GM19025 (cell line): Measurements from ENCODE around the gene CPO.

ENCODE experiments used
- ATAC-seq: cut with Tn5 transposase; IDR thresholded peaks from one replicate; pipeline ENCODE4 v1.9.1; 2021; ENCODE audit warnings: mild to moderate bottlenecking, low read depth, moderate library complexity; ENCODE audit not compliant: unreplicated experiment

Gene CPO

DNA sequence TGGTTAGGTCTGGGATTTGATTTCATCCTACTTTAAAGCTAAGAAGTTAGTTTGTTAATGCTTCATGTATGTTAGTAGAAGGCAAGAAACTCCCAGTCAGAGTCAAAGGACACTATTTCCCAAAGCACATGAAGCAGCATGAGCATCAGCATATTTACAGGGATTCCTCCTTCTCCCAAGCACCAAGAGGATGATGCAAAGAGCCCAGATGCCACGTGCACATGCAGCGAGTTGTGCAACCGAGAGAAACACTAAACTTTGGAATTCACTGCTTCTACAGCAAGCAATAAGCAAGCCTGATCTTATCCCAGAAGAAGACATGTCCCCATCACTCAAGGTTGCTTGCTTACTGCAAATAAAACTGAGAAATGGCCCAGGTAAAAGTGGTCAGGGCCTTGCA is 32.5 kb downstream of the CPO start:
- no peak for ATAC-seq

DNA sequence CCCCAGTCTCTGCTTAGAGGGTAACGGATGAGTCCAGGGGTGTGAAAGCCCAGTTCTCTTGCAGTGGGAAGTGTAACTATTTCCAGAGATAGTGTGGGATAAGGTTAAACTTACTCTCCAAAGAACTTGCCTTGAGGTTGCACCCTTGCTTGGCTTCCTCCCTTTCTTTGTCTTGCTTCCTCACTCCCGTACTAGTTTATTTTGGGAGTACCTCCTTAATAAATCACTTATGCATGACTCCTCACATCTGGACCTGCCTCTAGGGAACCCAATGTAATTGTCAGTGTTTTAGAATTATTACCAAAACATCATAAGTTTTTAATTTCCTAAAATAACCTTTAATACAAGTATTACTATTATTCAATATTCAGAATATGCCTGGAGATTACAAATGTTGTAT is 35.2 kb downstream of the CPO start:
- ATAC-seq = no peak

DNA sequence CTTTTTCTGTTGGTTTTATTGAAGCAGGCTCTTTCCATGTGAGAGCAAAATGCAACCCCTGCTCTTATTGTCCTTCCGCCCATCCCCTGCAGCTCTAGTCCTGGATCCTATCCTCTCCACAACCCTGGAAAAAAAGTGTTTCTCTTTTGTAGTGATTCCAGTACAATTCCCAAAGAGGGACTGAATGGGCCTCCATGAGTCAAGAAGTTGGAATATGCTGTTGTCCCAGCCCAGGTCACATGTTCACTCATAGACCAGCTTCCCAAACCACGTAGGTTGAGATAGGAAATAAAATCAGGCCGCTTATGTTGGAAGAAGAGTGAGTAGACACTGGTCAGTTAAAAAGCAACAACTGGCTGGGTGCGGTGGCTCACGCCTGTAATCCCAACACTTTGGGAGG is 39.4 kb downstream of the CPO start:
- no peak for ATAC-seq

DNA sequence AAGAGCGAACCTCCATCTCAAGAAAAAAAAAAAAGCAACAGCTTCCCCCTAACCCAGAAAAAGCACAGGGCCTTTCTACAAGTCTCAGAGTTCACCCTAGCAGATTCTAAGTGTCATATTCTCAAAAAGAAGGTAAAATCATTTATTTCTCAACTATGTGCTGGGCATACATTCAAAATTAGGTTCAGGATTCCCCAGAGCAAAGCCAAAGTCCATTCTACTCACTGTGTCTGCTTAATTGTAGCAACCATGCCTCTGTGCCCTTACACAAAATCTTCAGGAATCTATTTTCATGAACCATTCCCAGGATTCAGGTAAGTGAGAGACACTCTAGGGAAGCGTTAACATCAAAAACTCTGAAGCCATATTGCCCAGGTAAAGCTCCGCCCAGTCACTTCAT is 40.0 kb downstream of the CPO start:
- ATAC-seq = no peak

DNA sequence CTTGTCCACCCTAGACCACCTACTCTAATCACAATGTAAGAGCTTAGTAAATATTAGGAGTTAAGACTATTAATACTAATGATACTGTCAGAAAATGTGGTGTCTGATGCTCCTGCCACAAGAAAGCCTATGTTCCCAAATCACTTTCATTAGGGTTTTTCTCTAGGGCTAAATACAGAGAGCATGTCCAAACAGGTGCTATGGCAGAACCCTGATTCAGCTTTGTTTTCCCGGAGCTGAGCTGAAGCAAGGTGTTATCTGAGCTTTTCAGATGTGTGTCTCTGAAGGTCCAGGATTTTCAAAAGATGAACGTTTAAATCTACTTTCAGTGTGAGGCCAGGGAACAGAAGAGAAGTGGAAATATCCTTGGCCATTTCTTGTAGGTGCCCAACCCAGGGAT is 40.6 kb downstream of the CPO start:
- ATAC-seq = no peak

DNA sequence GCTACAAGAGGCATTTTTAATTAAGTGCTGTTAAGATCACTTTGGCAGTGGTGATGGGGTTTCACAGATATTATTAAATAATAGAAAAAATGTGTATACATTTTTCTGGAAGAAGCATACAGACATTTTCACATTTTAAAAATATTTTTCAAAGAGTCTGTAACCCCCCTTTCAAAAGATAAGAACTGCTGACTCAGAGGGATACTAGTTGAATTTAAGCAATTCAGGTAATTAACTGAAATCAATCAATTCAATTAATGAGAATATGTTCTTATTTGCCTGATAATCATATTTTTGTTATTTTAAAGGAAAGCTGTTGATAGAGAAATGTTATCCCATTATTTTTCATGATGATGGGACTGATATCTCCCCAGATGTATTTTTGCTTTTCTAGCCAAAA is 41.1 kb downstream of the CPO start:
- ATAC-seq = no peak

DNA sequence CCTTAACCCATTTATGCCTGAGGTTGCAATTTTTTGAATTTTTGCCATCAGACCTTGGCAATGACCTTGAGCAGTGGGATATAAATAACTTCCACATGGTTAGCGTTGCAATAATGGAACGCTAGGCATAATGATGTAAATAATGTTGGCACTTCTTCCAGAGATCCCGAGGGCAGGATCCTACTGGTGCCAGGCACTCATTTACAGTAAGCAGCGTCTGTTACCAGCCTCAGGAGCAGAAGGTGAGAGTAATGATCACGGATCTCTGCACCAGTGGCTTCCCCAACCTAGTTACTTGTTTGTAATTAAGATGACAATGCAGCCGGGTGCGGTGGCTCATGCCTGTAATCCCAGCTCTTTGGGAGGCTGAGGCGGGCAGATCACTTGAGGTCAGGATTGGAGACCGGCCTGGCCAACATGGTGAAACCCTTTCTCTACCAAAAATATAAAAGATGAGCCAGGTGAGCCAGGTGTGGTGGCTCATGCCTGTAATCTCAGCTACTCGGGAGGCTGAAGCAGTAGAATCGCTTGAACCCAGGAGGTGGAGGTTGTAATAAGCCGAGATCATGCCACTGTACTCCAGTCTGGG is 41.9 kb downstream of the CPO start:
- no peak for ATAC-seq

DNA sequence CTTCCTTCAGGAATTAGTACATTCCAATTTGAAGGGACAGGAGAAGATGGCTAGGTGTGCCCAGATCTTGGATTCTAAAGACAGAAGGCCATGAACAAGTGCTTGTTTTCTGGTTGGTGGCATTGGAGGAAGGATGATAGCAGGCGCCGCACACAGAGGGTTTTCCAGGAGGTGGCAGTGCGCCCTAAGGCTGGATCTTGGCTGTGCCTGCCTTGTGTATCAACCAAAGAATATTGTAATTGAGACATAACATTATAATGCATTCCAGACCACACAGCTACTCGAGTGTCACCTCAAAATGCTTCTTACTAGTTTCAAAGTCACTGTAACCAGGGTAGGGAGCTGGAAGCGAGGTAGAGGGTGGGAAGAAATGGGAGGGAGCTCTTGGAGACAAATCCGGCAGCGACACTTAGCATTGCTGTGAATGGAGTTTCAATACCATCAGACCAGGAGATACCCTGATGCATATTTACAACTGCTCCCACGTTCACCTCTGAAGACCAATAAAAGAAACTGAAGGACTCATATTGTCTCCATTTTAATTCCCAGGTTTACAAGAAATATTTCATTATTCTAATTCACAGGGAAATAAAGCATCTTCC is 42.5 kb downstream of the CPO start:
- no peak for ATAC-seq

DNA sequence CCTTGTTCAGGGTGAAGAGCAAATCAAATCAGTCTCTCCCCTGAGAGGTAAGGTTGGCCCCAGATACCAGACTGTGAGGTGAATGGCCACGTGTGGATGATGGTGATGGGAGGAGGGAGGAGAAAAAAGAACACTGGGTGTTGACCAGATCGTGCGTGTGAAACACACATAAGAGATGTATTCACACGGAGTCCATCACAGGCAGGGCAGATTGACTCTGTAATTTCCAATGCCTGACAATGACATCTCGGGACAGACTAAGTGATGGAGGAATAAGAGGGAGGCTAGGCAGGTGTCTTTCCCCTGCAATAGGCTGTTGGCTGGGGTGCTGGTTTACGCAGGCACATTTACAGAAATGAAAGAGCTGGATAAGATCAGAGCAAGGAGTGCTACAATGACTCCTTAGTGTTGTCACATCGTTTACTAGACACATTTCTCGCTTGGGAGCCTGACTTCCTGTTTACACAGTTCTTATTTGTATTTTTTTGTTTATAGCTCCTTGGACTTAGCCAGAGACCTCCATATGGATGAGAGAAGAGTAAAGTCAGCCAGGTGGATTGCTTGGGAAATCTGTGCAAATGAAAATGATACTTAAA is 43.1 kb downstream of the CPO start:
- ATAC-seq = no peak

DNA sequence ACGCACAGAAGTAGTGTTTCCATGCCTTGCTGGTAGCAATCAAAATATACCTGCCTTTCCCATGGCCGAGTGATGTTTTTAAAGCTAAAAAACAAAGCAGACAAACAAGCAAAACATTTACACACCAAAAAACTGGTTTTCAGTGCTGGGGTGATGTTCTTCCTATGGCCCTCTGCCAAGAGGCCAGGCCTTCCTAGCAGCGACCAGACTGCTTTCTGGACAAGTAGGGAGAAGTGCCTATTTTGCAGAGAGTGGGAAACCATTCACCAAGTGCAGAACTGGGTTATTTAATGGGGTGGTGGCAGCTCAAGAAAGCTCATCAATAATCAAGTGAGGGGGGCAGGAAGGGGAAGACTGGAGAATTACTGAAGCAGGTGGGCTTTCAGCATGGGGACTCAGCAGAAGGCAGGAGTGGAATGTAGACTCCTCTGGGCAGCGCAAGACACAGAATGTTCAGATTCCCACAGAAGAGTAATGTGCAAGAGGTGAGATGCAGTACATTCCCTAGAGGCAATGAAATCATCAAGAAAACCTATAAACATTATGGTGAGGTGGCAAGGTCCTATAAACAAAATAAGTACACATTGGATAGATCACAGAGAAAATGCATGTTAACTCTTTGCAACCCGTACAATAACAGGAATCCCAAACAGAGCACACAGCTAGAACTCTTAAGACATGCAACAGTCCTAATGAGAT is 44.0 kb downstream of the CPO start:
- no peak for ATAC-seq

DNA sequence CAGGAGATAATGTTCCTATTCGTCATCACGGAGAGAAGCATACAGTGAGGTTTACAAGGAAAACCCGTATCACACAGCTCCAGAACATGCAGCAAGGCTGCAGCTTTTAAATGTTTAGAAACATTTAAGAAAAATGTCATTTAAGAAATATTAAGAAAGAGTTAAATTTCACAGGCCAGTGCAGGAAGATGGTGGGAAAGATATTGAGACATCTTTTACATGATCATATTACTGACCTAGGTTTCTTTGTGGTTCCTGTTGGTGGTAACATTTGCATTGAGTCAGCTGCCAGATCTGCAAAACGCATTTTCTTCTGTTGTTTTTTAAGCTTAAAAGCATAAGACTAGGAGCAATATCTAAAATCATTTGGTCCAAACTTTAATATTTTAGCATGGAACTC is 44.9 kb downstream of the CPO start:
- no peak for ATAC-seq

DNA sequence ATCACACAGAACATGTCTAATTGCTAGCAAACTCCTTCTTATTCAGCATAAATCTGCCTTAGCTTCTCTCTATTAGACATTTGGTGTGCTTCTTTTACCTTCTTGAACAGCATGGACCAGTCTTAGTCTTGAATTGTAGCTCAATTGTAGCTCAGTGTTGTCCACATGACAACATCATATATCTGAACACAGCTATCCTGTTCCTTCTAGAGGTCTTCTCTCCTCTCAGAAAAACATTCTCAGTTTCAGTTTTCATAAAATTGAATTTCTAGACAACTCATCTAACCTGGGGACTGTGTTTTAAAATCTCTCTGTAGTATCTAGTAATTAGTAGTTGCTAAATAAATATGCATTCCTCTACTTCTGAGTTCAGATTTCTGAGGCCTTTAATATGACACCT is 47.6 kb downstream of the CPO start:
- no peak for ATAC-seq

DNA sequence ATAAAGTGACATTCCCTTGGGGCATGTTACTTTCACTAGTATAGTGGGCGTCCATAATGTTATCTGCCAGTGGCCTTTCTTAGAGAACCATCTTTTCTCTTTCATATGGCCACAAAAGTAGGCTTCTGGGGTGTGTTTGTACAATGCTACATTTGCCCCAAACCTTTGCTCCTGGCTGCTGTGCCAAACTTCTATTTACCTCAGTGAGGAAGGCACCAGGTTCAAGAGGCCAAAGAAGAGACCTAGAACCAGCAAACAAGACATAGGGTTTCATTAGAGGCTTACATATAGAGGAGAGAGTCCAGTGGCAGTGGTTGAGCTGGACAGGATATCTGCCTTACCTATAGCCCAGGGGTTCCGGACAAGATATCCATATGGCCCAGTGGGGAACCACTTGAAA is 48.5 kb downstream of the CPO start:
- no peak for ATAC-seq

DNA sequence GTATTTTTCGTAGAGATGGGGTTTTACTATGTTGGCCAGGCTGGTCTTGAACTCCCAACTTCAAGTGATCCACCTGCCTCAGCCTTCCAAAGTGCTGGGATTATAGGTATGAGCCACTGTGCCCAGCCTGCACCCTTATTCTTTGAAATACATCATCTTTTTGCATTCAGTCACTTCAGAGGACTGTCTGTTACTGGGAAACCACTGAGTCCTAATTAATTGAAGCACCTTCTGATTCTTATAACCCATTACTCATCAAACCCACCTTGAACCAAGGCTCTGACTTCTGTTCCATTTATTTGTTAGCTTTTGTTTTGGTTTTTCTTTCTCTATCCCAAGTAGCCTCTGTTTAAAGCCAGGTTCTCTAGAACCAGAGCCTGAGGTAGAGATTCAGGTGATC is 49.6 kb downstream of the CPO start:
- no peak for ATAC-seq

DNA sequence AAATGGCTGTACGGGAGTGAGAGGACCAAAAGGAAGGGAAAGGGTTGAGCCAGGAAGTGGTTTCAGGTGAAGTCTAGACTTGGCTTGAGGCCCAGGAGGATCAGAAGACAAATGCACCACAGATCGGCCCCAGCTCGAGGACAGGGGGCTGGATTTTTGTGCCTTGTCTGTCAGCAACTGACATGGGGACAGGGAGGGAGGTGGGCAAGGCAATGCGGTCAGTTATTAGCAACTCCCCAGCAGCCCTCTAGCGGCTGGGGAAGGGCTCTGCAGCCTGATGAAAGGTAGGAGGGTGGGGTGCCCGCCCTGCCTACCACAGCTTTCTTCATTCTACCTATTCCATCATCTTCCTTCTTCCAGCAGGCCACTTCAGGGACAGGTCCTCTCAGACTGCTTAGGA is 50.0 kb downstream of the CPO start:
- ATAC-seq = peak; percentile 85

DNA sequence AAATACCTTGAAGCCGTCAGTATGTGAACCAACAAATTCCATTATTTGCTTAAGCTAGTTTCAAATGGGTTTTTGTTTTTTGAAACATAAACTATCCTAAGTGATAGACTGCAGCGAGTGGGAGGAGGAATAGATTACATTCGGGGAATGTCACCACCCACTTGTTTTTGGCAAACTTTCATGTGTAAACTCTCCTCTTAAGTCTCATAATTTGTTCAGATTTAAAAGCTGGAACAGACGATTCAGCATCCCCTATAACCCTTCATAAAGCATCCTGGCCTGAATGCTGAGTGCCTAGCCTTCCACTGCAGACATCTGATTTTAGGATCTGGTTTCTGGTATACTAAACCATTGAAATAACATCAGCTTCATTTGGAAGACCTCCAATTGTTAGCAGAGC is 51.0 kb downstream of the CPO start:
- ATAC-seq = no peak

DNA sequence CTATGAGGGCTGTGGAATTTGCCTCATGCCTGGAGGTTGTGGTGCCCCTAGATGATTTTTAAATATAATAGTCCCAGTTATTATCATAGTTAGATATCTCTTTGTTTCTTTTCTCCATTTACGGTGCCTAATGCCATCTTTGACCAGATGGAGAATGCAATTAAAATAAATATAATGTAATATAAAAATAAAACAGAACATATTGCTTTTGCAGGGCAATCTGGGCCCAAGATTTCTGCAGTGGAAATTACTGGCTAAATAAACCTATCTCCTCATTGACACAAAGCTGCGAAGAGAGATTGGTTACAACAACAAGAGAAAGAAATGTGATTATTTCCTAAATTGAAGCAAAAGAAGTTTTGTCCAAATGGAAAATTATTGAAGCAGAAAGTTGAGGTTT is 51.8 kb downstream of the CPO start:
- ATAC-seq = no peak

DNA sequence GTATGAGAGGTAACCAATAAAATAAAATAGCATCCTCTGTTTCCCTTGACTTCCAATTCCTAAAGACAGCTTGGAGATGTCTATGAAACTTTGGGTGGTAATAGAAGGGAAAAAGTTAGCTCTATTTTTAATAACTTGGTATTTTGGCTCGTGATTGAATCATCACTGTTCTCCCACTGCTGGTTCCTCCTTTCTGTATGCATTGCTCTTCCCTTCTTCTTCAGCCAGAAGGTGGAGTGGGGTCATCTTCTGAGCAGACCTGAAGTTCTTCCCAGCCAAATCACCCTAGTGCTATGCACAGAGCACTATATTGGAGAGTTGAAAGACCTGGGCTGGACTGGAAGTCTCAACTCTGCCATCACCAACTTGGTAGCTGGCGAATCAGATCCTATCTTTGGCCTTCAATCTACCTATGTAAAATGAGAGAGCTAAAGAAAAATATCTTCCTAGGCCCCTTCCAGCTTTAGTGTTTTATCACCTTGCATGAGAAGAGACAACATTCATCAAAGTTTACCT is 54.1 kb downstream of the CPO start:
- no peak for ATAC-seq

DNA sequence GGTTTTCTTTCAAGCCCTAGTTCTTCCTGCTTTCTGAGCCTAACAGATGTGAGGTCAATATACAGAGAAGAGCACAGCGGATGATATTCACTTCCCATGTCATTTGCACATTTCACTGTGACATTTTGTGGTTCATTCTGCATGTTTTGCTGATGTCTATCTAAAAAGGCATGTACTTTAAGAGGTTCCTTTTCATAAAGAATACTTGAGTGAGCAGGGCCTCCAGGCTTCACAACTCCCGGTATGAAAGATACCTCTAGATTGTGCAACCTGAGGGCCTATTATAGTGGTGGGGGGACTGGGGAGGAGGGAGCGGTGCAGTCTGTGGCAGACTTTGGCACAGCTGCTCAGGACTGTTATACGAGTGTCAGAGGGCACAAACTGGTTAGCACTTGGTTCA is 54.6 kb downstream of the CPO start:
- no peak for ATAC-seq

DNA sequence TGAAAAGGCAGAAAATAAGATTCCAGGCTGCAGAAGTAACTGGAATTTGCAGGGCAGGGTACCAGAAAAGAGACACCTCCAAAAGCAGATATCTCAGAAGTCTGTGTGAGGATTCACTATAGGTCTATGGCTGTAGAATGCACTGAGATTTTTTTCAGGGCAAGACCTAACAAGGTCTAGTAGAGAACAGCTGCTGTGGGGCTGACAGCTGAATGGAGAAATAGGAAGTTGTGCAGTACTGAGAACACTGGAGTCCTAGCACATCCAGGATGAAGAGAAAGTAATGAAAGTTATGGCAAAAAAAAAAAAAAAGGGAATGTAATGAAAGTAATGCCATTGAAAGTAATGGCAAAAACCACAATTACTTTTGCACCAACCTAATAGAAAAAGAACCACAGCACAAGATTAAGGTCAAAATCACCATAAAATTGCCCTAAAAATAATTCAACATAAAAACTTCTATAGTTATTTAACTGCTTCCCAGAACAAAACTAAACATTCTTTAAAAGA is 57.3 kb downstream of the CPO start:
- ATAC-seq = no peak
